H9 (cell line): Measurements from ENCODE around the gene STK35. TPM values are rescaled to one million over a fixed set of nuclear protein-coding genes. Genes with fewer than 3 reads are reported as not detected.

Source experiments
- DNase-seq: peaks from one replicate; pipeline ENCODE4 v3.0.0-alpha.2; 2017
- H2AFZ ChIP-seq: one replicate; pipeline ENCODE4 v1.6.1; 2013; ENCODE audit warnings: mild to moderate bottlenecking, low read length, control low read depth, moderate library complexity
- H2AK5ac ChIP-seq: 2 replicates; pipeline ENCODE4 v1.6.1; 2013; ENCODE audit warnings: low read length, control low read depth, mixed read lengths; ENCODE audit not compliant: insufficient read length
- H2BK120ac ChIP-seq: one replicate; pipeline ENCODE4 v1.6.1; 2013; ENCODE audit warnings: low read depth, mild to moderate bottlenecking, low read length, control low read depth, inconsistent platforms; ENCODE audit not compliant: poor library complexity, severe bottlenecking
- H2BK12ac ChIP-seq: 2 replicates; pipeline ENCODE4 v1.6.1; 2013; ENCODE audit warnings: low read length, control low read depth, mixed read lengths, low read depth; ENCODE audit not compliant: insufficient read length
- H2BK15ac ChIP-seq: 2 replicates; pipeline ENCODE4 v1.6.1; 2013; ENCODE audit warnings: low read depth, low read length, control low read depth
- H2BK20ac ChIP-seq: one replicate; pipeline ENCODE4 v1.6.1; 2013; ENCODE audit warnings: low read depth, mild to moderate bottlenecking, low read length, control low read depth, inconsistent platforms; ENCODE audit not compliant: poor library complexity, severe bottlenecking
- H2BK5ac ChIP-seq: 2 replicates; pipeline ENCODE4 v1.6.1; 2013; ENCODE audit warnings: low read length, control low read depth, mixed read lengths; ENCODE audit not compliant: insufficient read length
- H3K14ac ChIP-seq: 2 replicates; pipeline ENCODE4 v1.6.1; 2013; ENCODE audit warnings: low read length, control low read depth; ENCODE audit not compliant: insufficient read depth
- H3K18ac ChIP-seq: 2 replicates; pipeline ENCODE4 v1.6.1; 2013; ENCODE audit warnings: low read depth, mild to moderate bottlenecking, mixed read lengths, low read length, control low read depth; ENCODE audit not compliant: insufficient read length
- H3K23ac ChIP-seq: 2 replicates; pipeline ENCODE4 v1.6.1; 2013; ENCODE audit warnings: low read length, control low read depth, mixed read lengths, low read depth; ENCODE audit not compliant: insufficient read length
- H3K23me2 ChIP-seq: 2 replicates; pipeline ENCODE4 v1.6.1; 2013; ENCODE audit warnings: low read depth, mild to moderate bottlenecking, mixed read lengths, low read length, control low read depth; ENCODE audit not compliant: insufficient read length, poor library complexity, severe bottlenecking
- H3K27ac ChIP-seq: 2 replicates; pipeline ENCODE4 v1.5.1; 2013; ENCODE audit warnings: low read length, control low read depth, mixed read lengths, low read depth; ENCODE audit not compliant: insufficient read length
- H3K27me3 ChIP-seq: 2 replicates; pipeline ENCODE4 v1.6.1; 2013; ENCODE audit warnings: low read length, control low read depth, inconsistent platforms; ENCODE audit not compliant: insufficient read depth
- H3K4ac ChIP-seq: 2 replicates; pipeline ENCODE4 v1.6.1; 2013; ENCODE audit warnings: low read depth, mild to moderate bottlenecking, control low read depth, inconsistent platforms, low read length, moderate library complexity
- H3K4me1 ChIP-seq: 2 replicates; pipeline ENCODE4 v1.6.1; 2013; ENCODE audit warnings: low read length, control low read depth, inconsistent platforms; ENCODE audit not compliant: insufficient read depth
- H3K4me2 ChIP-seq: 2 replicates; pipeline ENCODE4 v1.6.1; 2013; ENCODE audit warnings: low read length, control low read depth, mixed read lengths; ENCODE audit not compliant: insufficient read length, insufficient read depth
- H3K56ac ChIP-seq: 2 replicates; pipeline ENCODE4 v1.6.1; 2013; ENCODE audit warnings: low read depth, mild to moderate bottlenecking, mixed read lengths, low read length, control low read depth; ENCODE audit not compliant: insufficient read length
- H3K79me1 ChIP-seq: 2 replicates; pipeline ENCODE4 v1.6.1; 2013; ENCODE audit warnings: low read depth, mild to moderate bottlenecking, moderate library complexity, low read length, control low read depth, inconsistent platforms; ENCODE audit not compliant: insufficient read depth, poor library complexity, severe bottlenecking
- H3K79me2 ChIP-seq: 2 replicates; pipeline ENCODE4 v1.6.1; 2013; ENCODE audit warnings: low read length, control low read depth, inconsistent platforms; ENCODE audit not compliant: insufficient read depth
- H3K9ac ChIP-seq: 2 replicates; pipeline ENCODE4 v1.6.1; 2013; ENCODE audit warnings: low read length, control low read depth, mixed read lengths; ENCODE audit not compliant: insufficient read length; ENCODE audit errors: extremely low read depth
- H3K9me3 ChIP-seq: one replicate; pipeline ENCODE4 v1.6.1; 2013; ENCODE audit warnings: low read depth, low read length, inconsistent platforms; ENCODE audit not compliant: control insufficient read depth
- H3T11ph ChIP-seq: one replicate; pipeline ENCODE4 v1.6.1; 2013; ENCODE audit warnings: mild to moderate bottlenecking, low read length, control low read depth, inconsistent platforms
- H4K20me1 ChIP-seq: one replicate; pipeline ENCODE4 v1.6.1; 2013; ENCODE audit not compliant: control insufficient read depth, insufficient read length, insufficient read depth
- H4K5ac ChIP-seq: 2 replicates; pipeline ENCODE4 v1.6.1; 2013; ENCODE audit warnings: low read depth, mild to moderate bottlenecking, mixed read lengths, low read length, control low read depth; ENCODE audit not compliant: insufficient read length
- H4K8ac ChIP-seq: replicated peaks from 2 replicates; pipeline ENCODE4 v1.6.1; 2013; ENCODE audit warnings: low read length, control low read depth, mixed read lengths, low read depth; ENCODE audit not compliant: insufficient read length
- H4K91ac ChIP-seq: 2 replicates; pipeline ENCODE4 v1.6.1; 2013; ENCODE audit warnings: low read depth, mild to moderate bottlenecking, moderate library complexity, mixed read lengths, low read length, control low read depth; ENCODE audit not compliant: insufficient read length
- H3K27ac Mint-ChIP-seq, 3 experiments: 2 replicates in 2 of 3; 3 replicates in 1 of 3; pipeline ENCODE4 v1.8.0; 2020 to 2021; ENCODE audit warnings: mixed read lengths in 3 of 3, mild to moderate bottlenecking in 1 of 3, moderate library complexity in 1 of 3
- H3K27me3 Mint-ChIP-seq: 2 replicates; pipeline ENCODE4 v1.8.0; 2021; ENCODE audit warnings: low read depth, mild to moderate bottlenecking, moderate library complexity, mixed read lengths
- H3K36me3 Mint-ChIP-seq, 3 experiments: 2 replicates in 2 of 3; 3 replicates in 1 of 3; pipeline ENCODE4 v1.8.0; 2020 to 2021; ENCODE audit warnings: low read depth in 3 of 3, mixed read lengths in 3 of 3; ENCODE audit not compliant: insufficient read depth in 1 of 3
- H3K4me1 Mint-ChIP-seq, 2 experiments: 2 replicates each; pipeline ENCODE4 v1.8.0; 2020; ENCODE audit warnings: mixed read lengths in 2 of 2
- H3K4me3 Mint-ChIP-seq, 2 experiments: 2 replicates in 1 of 2; 3 replicates in 1 of 2; pipeline ENCODE4 v1.8.0; 2020 to 2021; ENCODE audit warnings: mild to moderate bottlenecking in 2 of 2, mixed read lengths in 2 of 2, moderate library complexity in 1 of 2
- H3K9me3 Mint-ChIP-seq, 2 experiments: 2 replicates in 1 of 2; 3 replicates in 1 of 2; pipeline ENCODE4 v1.8.0; 2020; ENCODE audit warnings: mild to moderate bottlenecking in 2 of 2, mixed read lengths in 2 of 2, moderate library complexity in 1 of 2
- CTCF ChIP-seq: fragments of 200-600 bp; sonication (generic); conservative IDR thresholded peaks from 3 replicates; pipeline ENCODE4 v1.8.0; 2021; ENCODE audit warnings: antibody characterized with exemption, mild to moderate bottlenecking
- WGBS: extraction: QIAGEN DNeasy Blood & Tissue Kit; methylation state at CpG from one replicate; pipeline ENCODE4 v1.1.7; 2013; ENCODE audit warnings: missing lambda C conversion rate, low lambda C conversion rate, mixed read lengths; ENCODE audit not compliant: insufficient read length; ENCODE audit errors: extremely low coverage; 5-methylcytosine and 5-hydroxymethylcytosine counted together
- total RNA-seq: library from RNA; stranded (reverse); gene quantifications from 2 replicates; pipeline ENCODE4 v1.2.1, GENCODE V29; 2021

Gene STK35
- total RNA-seq, 1 experiment from 2014 or later, result 66.2 TPM

- no peak for TF ChIP-seq CTCF
- H3K36me3 Mint-ChIP-seq, result peaks cover 0 to 13% (median 10%) of the 10 kb centered on the region in 3 experiments; a peak in 4 of 7 replicates
- Histone ChIP-seq H2BK5ac (no peak overlapping the region), H3K23me2 (no peaks in the 10 kb centered on the region), H3K27me3 (no peaks in the 10 kb centered on the region), H3K79me2 (no peaks in the 10 kb centered on the region), H2BK12ac (no peak overlapping the region), H2BK120ac (no peak overlapping the region), H2AK5ac (no peak overlapping the region), H3K27ac (no peak overlapping the region), H2BK15ac (no peak overlapping the region), H3K79me1 (no peaks in the 10 kb centered on the region), H4K8ac (no peak overlapping the region), H3K9me3 (no peaks in the 10 kb centered on the region), H3K23ac (no peak overlapping the region), H2BK20ac (no peak overlapping the region), H4K5ac (no peak overlapping the region), H3K4ac (no peak overlapping the region), H3K9ac (no peak overlapping the region), H3K18ac (no peak overlapping the region), H3T11ph (no peak overlapping the region), H4K20me1 (no peaks in the 10 kb centered on the region), H3K14ac (no peak overlapping the region; the same call in 1 of the 2 replicates), H3K4me1 (no peaks in the 10 kb centered on the region), H3K56ac (no peak overlapping the region), H3K4me2 (no peak overlapping the region), H4K91ac (no peak overlapping the region), H2AFZ (no peak overlapping the region)
- no CpG with 5 or more reads among the region's 3 CpGs for WGBS
- no peaks in the 10 kb centered on the region for H3K27me3 Mint-ChIP-seq
- H3K9me3 Mint-ChIP-seq, result no peaks in the 10 kb centered on the region
- DNase-seq, result no peak
- H3K4me3 Mint-ChIP-seq, result no peak overlapping the region
- H3K27ac Mint-ChIP-seq, result no peak overlapping the region; a peak in 1 of 7 replicates
- H3K4me1 Mint-ChIP-seq, result peaks cover 31 to 40% of the 10 kb centered on the region in 2 experiments
Measured at GRCh38 chr20:2152317-2152716, 50.7 kb downstream of the STK35 start.
